BJ (cell line): ENCODE measurements around the gene RMND1. TPM values are rescaled to one million over a fixed set of nuclear protein-coding genes. Genes with fewer than 3 reads are reported as not detected.

Source experiments
- polyA plus RNA-seq: library from polyadenylated mRNA; depleted of rRNA; stranded (reverse); fragments of >200 nt; gene quantifications from 2 replicates; pipeline ENCODE4 v1.2.3, GENCODE V29; 2011; rRNA removed
- small RNA-seq: library from RNA; depleted of rRNA; stranded (forward); fragments of <200 nt; gene quantifications from one replicate; pipeline ENCODE3, GENCODE V24; 2012; ENCODE audit warnings: low replicate concordance, low read depth; ENCODE audit not compliant: insufficient read length

Gene RMND1
- polyA plus RNA-seq, 1 experiment, result 10.4 TPM

Small RNA genes lying within 50 kb of the gene (small RNA-seq; reads per million reads assigned to genes)
- not detected for gene RF00019

Other genes with a start within 250 kb of the RMND1 start
- 27.7 and 33.7 TPM in 2 replicates for gene AKAP12, start 212.2 kb downstream of the RMND1 start, polyA plus RNA-seq
- gene ZBTB2, start 60.6 kb downstream of the RMND1 start, polyA plus RNA-seq, result 14.5 and 14.7 TPM in 2 replicates
- gene CCDC170, start 41.9 kb upstream of the RMND1 start, polyA plus RNA-seq, result 0.11 and 0.12 TPM in 2 replicates